CD8-positive, alpha-beta memory T cell (primary cell): ENCODE measurements around the gene SMPD4. TPM values are rescaled to one million over a fixed set of nuclear protein-coding genes. Genes with fewer than 3 reads are reported as not detected.
A peak's percentile ranks its signal among the peaks of the same experiment; 100 is the strongest.
"Not testable (repeated sequence)": the region's sequence is repeated elsewhere in the genome, so short reads cannot be mapped to it uniquely, and the experiment has no call there.

Source experiments
- CTCF ChIA-PET: fragments of 350-600 bp; sonication (Branson Sonifier 250); formaldehyde crosslinking; loops from one replicate; lab custom pipeline; 2021; ENCODE audit warnings: antibody characterized with exemption; lab: Charles Lee
- POLR2A ChIA-PET: fragments of 350-600 bp; sonication (Branson Sonifier 250); formaldehyde crosslinking; loops from one replicate; lab custom pipeline; 2021; ENCODE audit warnings: antibody characterized with exemption; lab: Charles Lee
- DNase-seq, 5 donors: peaks; one replicate each; pipeline versions ENCODE4 v3.0.0 to v3.0.0-alpha.2; 2020 to 2022; ENCODE audit warnings: mixed read lengths in 1 of 5
- H3K27ac ChIP-seq: one replicate; pipeline ENCODE4 v1.7.0; 2013; ENCODE audit warnings: low read depth, mild to moderate bottlenecking, low read length, moderate library complexity
- H3K27me3 ChIP-seq: 2 replicates; pipeline ENCODE4 v1.7.0; 2013; ENCODE audit warnings: low read length, mild to moderate bottlenecking; ENCODE audit not compliant: insufficient read depth, poor library complexity, severe bottlenecking
- H3K36me3 ChIP-seq: 2 replicates; pipeline ENCODE4 v1.7.0; 2013; ENCODE audit warnings: mild to moderate bottlenecking, low read length, moderate library complexity; ENCODE audit not compliant: insufficient read depth
- H3K4me1 ChIP-seq: 2 replicates; pipeline ENCODE4 v1.7.0; 2013; ENCODE audit warnings: mild to moderate bottlenecking, low read length, moderate library complexity; ENCODE audit not compliant: insufficient read depth
- H3K4me3 ChIP-seq: 2 replicates; pipeline ENCODE4 v1.7.0; 2013; ENCODE audit warnings: mild to moderate bottlenecking, low read length
- H3K9me3 ChIP-seq: 2 replicates; pipeline ENCODE4 v1.7.0; 2013; ENCODE audit warnings: mild to moderate bottlenecking, low read length
- H3K27ac Mint-ChIP-seq, 8 donors: one replicate each; pipeline ENCODE4 v1.8.0; 2020 to 2021; ENCODE audit warnings: mixed read lengths in 8 of 8, mild to moderate bottlenecking in 6 of 8, inconsistent platforms in 3 of 8, moderate library complexity in 3 of 8
- H3K27me3 Mint-ChIP-seq, 2 donors: one replicate each; pipeline ENCODE4 v1.8.0; 2020 to 2021; ENCODE audit warnings: mixed read lengths in 2 of 2, mild to moderate bottlenecking in 1 of 2, moderate library complexity in 1 of 2
- H3K36me3 Mint-ChIP-seq, 3 donors: one replicate each; pipeline ENCODE4 v1.8.0; 2020 to 2021; ENCODE audit warnings: mixed read lengths in 3 of 3, inconsistent platforms in 1 of 3, mild to moderate bottlenecking in 1 of 3
- H3K4me1 Mint-ChIP-seq, 3 donors: one replicate each; pipeline ENCODE4 v1.8.0; 2020 to 2021; ENCODE audit warnings: mixed read lengths in 3 of 3, inconsistent platforms in 1 of 3, mild to moderate bottlenecking in 1 of 3
- H3K4me3 Mint-ChIP-seq, 7 donors: one replicate each; pipeline ENCODE4 v1.8.0; 2020 to 2021; ENCODE audit warnings: mixed read lengths in 7 of 7, mild to moderate bottlenecking in 6 of 7, moderate library complexity in 4 of 7, inconsistent platforms in 2 of 7
- H3K9me3 Mint-ChIP-seq, 5 donors: one replicate each; pipeline ENCODE4 v1.8.0; 2020 to 2022; ENCODE audit warnings: mixed read lengths in 5 of 5, mild to moderate bottlenecking in 3 of 5, moderate library complexity in 2 of 5, inconsistent platforms in 1 of 5
- polyA plus RNA-seq: library from polyadenylated mRNA; unstranded; fragments of 300-500 nt; fragmentation: Illumina TruSeq; gene quantifications from one replicate; pipeline ENCODE4 v1.2.3, GENCODE V29; 2021
- total RNA-seq, 2 experiments: library from RNA; stranded (reverse); gene quantifications; one replicate each; pipeline ENCODE4 v1.2.3, GENCODE V29; 2021

Gene SMPD4
- total and polyA plus RNA-seq, 3 experiments from 2014 or later = 43.2 to 113 (median 111) TPM

DNA sequence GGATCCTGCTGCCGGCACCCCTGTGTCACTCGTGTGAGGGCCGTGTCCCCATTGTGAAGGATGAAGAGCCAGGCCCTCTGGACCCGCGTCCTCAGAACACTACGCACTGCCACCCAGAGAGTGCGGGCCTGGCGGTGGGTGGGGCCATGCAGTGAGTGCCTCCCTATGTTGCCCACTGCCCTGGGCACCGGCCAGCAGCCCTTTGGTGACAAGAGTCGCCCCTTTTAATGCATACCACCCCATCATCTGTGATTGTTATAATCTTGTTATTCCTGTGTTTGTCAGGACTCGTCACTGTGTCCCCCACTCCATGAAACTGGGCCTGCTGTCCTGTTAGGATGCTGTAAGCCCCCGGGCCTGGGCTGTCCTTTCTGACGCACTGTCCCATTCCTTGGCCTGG lies 43.1 kb downstream of the SMPD4 start:
- H3K9me3 ChIP-seq, H3K36me3 Mint-ChIP-seq, POLR2A ChIA-PET, CTCF ChIA-PET, H3K27me3 ChIP-seq, H3K4me1 Mint-ChIP-seq, H3K9me3 Mint-ChIP-seq, H3K4me1 ChIP-seq, H3K27ac ChIP-seq, DNase-seq, H3K27me3 Mint-ChIP-seq, H3K4me3 Mint-ChIP-seq, H3K36me3 ChIP-seq, H3K27ac Mint-ChIP-seq, H3K4me3 ChIP-seq: not testable (repeated sequence)

DNA sequence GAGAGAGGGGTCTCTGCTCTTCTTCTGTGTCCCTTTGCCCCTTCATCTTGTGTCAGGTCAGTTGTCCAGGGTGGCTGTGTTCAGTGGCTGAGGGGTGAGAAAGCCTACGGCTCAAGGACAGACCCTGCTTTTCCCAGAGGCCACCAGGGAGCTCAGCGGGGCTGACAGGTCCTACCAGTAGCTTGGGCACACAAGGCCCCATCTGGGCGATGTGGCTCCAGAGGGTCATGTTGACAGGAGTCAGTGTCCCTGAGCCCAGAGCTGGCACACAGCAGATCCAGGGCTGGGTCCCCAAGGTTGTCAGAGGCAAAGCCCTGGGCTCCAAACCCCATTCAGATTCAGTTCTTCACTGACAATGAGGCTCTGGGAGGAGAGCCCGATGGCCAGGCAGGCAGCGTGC lies 44.3 kb downstream of the SMPD4 start:
- H3K9me3 ChIP-seq, H3K9me3 Mint-ChIP-seq, H3K27ac Mint-ChIP-seq, H3K27me3 ChIP-seq, H3K4me1 Mint-ChIP-seq, H3K27ac ChIP-seq, DNase-seq, CTCF ChIA-PET, H3K4me3 Mint-ChIP-seq, POLR2A ChIA-PET, H3K4me1 ChIP-seq, H3K36me3 ChIP-seq, H3K36me3 Mint-ChIP-seq, H3K4me3 ChIP-seq, H3K27me3 Mint-ChIP-seq: not testable (repeated sequence)

DNA sequence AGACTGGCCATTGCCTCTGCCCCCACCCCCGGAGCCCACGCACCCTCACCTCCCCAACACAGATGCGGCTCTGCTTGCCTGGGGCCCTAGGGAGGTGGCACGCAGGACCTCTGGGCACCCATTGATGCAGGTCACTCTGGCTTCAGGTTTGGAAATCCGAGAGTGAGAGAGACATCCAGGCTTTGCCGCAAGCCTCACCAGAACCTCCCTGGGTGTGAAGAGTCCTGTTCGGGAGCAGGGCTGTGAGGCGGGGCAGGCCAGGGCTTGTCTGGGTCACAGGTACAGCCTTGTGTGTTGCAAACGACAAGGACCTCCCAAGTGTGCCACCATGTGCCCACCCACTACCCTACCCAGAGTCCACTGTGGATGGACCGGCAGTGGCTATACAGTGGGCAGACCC lies 44.9 kb downstream of the SMPD4 start:
- CTCF ChIA-PET, H3K4me1 Mint-ChIP-seq, H3K27ac Mint-ChIP-seq, H3K36me3 Mint-ChIP-seq, H3K9me3 ChIP-seq, H3K4me3 Mint-ChIP-seq, POLR2A ChIA-PET, H3K27ac ChIP-seq, H3K9me3 Mint-ChIP-seq, H3K36me3 ChIP-seq, H3K4me3 ChIP-seq, H3K4me1 ChIP-seq, H3K27me3 Mint-ChIP-seq, DNase-seq, H3K27me3 ChIP-seq: not testable (repeated sequence)

DNA sequence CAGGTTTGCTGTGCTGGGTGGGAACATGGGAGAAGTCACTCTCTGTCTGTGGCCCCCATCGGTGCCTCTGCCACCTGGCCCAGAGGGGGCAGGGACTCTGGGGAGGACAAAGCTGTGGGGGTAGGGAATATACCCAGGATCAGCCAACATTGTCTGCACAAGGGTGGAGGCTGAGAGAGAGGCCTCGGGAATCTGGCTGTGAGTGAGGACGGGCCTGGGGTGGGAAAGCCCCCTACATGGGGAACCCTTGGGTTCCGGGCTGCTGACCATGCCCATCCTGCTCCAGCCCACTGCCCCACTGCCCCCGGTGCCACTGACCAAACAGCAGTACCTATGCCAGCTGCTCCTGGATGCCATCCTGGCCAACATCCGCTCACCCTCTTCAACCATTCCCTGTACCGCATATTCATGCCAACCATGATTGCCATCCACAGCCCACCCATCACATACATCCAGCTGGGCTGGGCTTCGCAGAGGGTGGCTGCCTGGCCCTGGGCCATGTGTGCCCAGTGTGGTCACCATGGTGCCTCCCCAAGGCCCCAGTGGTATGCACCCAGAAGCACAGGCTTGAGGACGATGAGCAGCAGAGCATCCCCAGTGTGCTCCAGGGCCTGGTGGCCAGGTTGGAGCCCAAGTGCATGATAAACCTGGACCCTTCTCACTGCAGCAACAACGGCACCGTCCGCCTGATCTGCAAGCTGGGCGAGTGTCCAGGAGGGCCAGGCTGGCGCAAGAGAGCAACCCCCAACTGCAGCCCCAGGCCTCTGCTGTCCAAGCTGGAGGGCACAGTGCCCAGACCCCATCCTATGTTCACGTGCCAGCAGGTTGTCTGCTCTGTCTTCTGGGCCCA lies 45.5 kb downstream of the SMPD4 start:
- no peaks in the 10 kb centered on the region for H3K4me1 Mint-ChIP-seq
- ChIA-PET POLR2A (no interaction called here), CTCF (no interaction called here)
- Histone ChIP-seq H3K4me1 (no peaks in the 10 kb centered on the region), H3K36me3 (no peaks in the 10 kb centered on the region), H3K27me3 (no peaks in the 10 kb centered on the region), H3K4me3 (no peak overlapping the region), H3K27ac (no peak overlapping the region), H3K9me3 (no peaks in the 10 kb centered on the region)
- DNase-seq = no peak
- H3K27ac Mint-ChIP-seq = no peak overlapping the region
- H3K4me3 Mint-ChIP-seq = no peak overlapping the region
- no peaks in the 10 kb centered on the region for H3K9me3 Mint-ChIP-seq
- no peaks in the 10 kb centered on the region for H3K27me3 Mint-ChIP-seq
- H3K36me3 Mint-ChIP-seq = no peaks in the 10 kb centered on the region

DNA sequence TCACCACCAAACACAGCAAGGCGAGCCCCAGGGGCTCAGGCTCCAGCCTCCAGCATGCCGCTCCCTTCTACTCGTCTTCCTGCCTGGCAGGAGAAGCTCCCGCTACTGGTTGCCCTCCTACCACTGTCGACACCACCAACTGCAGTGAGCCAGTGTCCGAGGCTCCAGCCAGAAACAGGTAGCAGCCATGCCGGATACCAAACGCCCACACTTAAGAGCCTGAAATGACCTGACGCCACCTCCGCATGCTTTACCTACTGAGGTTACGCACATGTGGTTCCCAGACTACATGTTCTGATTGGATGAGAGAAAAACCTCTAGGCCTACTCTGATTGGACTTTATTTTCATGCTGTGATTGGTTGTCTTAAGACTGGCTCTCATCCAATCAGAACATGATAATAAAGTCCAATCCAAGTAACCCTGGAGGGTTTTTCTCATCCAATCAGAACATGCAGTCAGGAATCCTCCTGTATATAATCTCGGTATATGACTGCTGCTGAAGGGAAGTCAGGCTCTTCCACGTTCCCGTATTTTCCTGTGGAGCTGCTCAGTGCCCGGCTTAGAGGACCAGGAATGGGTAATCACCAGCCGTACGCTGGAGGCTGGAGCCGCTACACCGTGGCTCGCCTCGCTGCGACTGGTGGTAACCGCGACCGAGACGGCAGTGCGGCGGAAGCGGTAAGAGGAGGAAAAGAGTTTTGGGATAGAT lies 52.1 kb downstream of the SMPD4 start, which contains the start of gene POTEF:
Gene POTEF (minus strand): TSS at position 103 of the 710 bp plus-strand sequence. CDS start 8,707 bp downstream, outside the sequence.
- H3K36me3 Mint-ChIP-seq, H3K4me3 ChIP-seq, H3K4me1 ChIP-seq, H3K27ac Mint-ChIP-seq, CTCF ChIA-PET, H3K27ac ChIP-seq, POLR2A ChIA-PET, H3K9me3 ChIP-seq, H3K36me3 ChIP-seq, H3K9me3 Mint-ChIP-seq, DNase-seq, H3K27me3 Mint-ChIP-seq, H3K27me3 ChIP-seq, H3K4me1 Mint-ChIP-seq: not testable (repeated sequence)
- H3K4me3 Mint-ChIP-seq = peak within 1 kb of the TSS in 2 of 7 donors; percentile 37 to 61

DNA sequence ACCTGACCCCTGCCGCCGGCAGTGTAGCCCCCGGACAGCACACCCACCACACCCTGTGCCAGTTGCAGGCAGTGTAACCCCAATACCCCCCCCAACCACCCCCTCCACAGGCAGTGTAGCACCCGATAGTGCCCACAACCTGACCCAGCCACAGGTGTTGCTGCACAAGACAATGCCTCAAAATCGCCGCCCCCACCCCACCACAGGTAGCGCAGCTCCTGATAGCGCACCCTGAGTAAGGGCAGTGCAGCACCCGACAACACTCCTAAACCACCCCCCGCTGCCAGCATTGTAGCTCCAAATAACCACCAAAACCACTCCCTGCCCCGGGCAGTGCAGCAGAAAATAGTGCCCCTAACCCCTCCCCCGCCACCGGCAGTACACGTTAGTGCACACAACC lies 52.9 kb downstream of the SMPD4 start:
- H3K4me3 Mint-ChIP-seq, H3K27me3 ChIP-seq, H3K4me1 Mint-ChIP-seq, H3K27ac Mint-ChIP-seq, DNase-seq, H3K9me3 Mint-ChIP-seq, H3K9me3 ChIP-seq, CTCF ChIA-PET, H3K36me3 ChIP-seq, H3K27me3 Mint-ChIP-seq, POLR2A ChIA-PET, H3K4me3 ChIP-seq, H3K27ac ChIP-seq, H3K36me3 Mint-ChIP-seq, H3K4me1 ChIP-seq: not testable (repeated sequence)

DNA sequence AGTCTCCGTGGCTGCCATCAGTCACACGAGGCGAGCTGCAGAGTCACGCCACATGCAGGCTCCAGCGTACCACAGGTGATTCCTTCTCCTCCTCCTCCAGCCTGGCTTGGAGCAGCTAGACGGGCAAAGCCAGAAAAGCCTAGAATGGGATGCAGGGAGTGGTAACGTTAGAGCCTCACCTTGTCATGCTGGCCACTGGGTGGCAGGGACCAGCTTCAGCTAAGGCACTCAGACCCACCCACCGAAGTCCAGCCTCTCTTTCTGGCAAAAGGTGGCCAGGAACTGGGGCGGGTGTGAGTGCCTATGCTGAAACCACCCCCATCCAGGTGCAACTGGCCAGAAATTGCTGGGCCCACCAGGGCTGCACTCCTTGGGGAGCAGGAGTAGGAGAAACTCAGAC lies 53.7 kb downstream of the SMPD4 start:
- H3K36me3 ChIP-seq, H3K9me3 ChIP-seq, CTCF ChIA-PET, H3K36me3 Mint-ChIP-seq, H3K9me3 Mint-ChIP-seq, POLR2A ChIA-PET, H3K27me3 ChIP-seq, H3K4me3 ChIP-seq, H3K27me3 Mint-ChIP-seq, H3K4me1 ChIP-seq, H3K4me1 Mint-ChIP-seq, H3K27ac Mint-ChIP-seq, DNase-seq, H3K27ac ChIP-seq, H3K4me3 Mint-ChIP-seq: not testable (repeated sequence)

DNA sequence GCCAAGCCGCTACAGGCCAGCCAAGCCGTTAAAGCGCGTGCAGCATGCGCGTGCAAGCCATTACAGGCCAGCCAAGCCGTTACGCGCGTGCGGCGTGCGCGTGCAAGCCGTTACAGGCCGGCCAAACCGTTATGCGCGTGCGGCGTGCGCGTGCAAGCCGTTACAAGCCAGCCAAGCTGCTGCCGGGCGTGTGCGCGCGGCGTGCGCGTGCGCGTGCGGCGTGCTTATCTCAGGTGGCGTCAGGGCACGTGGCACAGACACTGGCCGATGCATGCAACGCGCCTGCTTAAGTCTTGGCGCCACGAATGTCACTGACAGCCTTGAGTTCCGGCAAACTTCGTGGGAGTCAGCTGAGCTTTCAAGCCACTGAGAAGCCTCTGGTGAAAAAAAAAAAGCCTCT lies 60.5 kb downstream of the SMPD4 start:
- H3K9me3 Mint-ChIP-seq, H3K36me3 Mint-ChIP-seq, H3K4me1 ChIP-seq, H3K4me3 ChIP-seq, H3K27ac Mint-ChIP-seq, DNase-seq, H3K27ac ChIP-seq, H3K27me3 Mint-ChIP-seq, H3K4me3 Mint-ChIP-seq, H3K27me3 ChIP-seq, H3K4me1 Mint-ChIP-seq, H3K36me3 ChIP-seq, POLR2A ChIA-PET, CTCF ChIA-PET, H3K9me3 ChIP-seq: not testable (repeated sequence)
